GM20000 (cell line): ENCODE data around the gene NCEH1.

ENCODE experiments used
- DNase-seq: peaks from one replicate; pipeline ENCODE4 v3.0.0; 2012; ENCODE audit warnings: low spot score
- TF ChIP-seq, protein P1 (sequence below): IDR thresholded peaks from 2 replicates; pipeline ENCODE4 v1.5.1; 2012; ENCODE audit warnings: mild to moderate bottlenecking, control low read depth; ENCODE audit errors: extremely low read depth, missing control alignments

The NCEH1 gene

DNA sequence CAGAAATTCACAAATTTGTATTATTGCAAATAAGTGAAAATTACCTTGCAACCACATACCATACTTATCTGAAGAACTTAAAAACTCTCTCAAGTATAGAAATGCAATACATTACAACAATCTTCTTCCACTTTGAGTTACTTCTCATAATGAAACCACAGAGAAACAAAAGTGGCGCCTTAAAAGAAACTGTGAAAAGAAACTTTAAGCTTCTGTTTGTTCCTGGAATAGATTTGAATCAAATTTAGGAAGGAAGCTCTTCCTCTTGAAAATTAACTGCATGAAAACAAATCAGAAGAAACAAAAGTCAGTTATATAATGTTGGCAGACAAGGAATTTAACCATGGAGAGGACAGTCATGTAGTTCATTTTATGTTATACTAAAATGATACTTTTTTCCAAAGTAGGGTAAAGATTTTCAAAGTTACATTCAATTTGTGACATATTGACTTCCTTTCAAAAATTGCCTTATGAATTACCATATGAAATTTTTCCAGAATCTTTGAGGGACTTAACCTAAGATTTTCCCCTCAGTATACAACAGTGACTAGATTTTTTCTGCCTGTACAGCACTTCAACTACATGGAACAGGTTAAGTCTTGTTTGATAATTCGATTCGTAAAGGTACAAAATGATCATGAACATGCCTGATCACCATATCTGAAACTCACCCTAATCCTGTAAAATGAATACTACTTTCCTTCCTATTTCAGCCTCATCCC is 130.0 kb downstream of the NCEH1 start:
- no peak for DNase-seq
- TF ChIP-seq, protein P1, sequence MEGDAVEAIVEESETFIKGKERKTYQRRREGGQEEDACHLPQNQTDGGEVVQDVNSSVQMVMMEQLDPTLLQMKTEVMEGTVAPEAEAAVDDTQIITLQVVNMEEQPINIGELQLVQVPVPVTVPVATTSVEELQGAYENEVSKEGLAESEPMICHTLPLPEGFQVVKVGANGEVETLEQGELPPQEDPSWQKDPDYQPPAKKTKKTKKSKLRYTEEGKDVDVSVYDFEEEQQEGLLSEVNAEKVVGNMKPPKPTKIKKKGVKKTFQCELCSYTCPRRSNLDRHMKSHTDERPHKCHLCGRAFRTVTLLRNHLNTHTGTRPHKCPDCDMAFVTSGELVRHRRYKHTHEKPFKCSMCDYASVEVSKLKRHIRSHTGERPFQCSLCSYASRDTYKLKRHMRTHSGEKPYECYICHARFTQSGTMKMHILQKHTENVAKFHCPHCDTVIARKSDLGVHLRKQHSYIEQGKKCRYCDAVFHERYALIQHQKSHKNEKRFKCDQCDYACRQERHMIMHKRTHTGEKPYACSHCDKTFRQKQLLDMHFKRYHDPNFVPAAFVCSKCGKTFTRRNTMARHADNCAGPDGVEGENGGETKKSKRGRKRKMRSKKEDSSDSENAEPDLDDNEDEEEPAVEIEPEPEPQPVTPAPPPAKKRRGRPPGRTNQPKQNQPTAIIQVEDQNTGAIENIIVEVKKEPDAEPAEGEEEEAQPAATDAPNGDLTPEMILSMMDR = no peak
